ENCODE measurements around the gene PTPRD. TPM values are rescaled to one million over a fixed set of nuclear protein-coding genes. Genes with fewer than 3 reads are reported as not detected.

PTPRD gene
- total and polyA plus RNA-seq, 2 donors (not counting 1 experiment from before 2014, with no cell fraction given): not detected

- Histone ChIP-seq H4K20me1 (ENCODE audit: control insufficient read depth, insufficient read depth, low read length, poor library complexity, severe bottlenecking) (no peaks in the 10 kb centered on the region), H3K79me2 (ENCODE audit: control insufficient read depth, insufficient read depth, low read length) (no peaks in the 10 kb centered on the region), H3K4me1 (ENCODE audit: control insufficient read depth in 2 of 2, insufficient read depth in 2 of 2, low read length in 2 of 2) (no peaks in the 10 kb centered on the region), H3K4me2 (replicated peaks; ENCODE audit: low read depth, low read length, poor library complexity, severe bottlenecking) (no peak overlapping the region), H3K27me3 (replicated peaks in 1 of 4; ENCODE audit: control extremely low read depth in 1 of 4, control insufficient read depth in 3 of 4, insufficient read depth in 4 of 4, low read length in 3 of 4) (no peaks in the 10 kb centered on the region), H3K36me3 (replicated peaks in 1 of 2; ENCODE audit: control extremely low read depth in 1 of 2, control insufficient read depth in 1 of 2, extremely low read depth in 1 of 2, insufficient read depth in 2 of 2, low read length in 1 of 2) (no peaks in the 10 kb centered on the region), H3K27ac (ENCODE audit: low read length in 2 of 2) (no peak overlapping the region), H2AFZ (ENCODE audit: insufficient read depth, low read depth, low read length, poor library complexity, severe bottlenecking) (no peak overlapping the region), H3K9me3 (ENCODE audit: control extremely low read depth in 1 of 3, control insufficient read depth in 2 of 3, insufficient read depth in 1 of 3, low read length in 2 of 3) (peaks cover 0 to 10% (median 0%) of the 10 kb centered on the region in 3 donors), H3K9ac (ENCODE audit: low read length) (no peak overlapping the region), H3K4me3 (ENCODE audit: control extremely low read depth in 1 of 5, extremely low read depth in 1 of 5, insufficient read depth in 1 of 5, low read depth in 2 of 5, low read length in 4 of 5) (no peak overlapping the region)
- POLR2A ChIA-PET: no interaction called here
- ATAC-seq (ENCODE audit: low read depth): no peak
- no peaks in the 10 kb centered on the region for H3K27me3 Mint-ChIP-seq
- H3K27ac Mint-ChIP-seq: no peak overlapping the region
- H3K4me1 Mint-ChIP-seq: no peaks in the 10 kb centered on the region
- DNase-seq: no peak
- no peaks in the 10 kb centered on the region for H3K9me3 Mint-ChIP-seq (ENCODE audit: insufficient read depth)
- H3K4me3 Mint-ChIP-seq: no peak overlapping the region
- intact Hi-C loops (cut with micrococcal nuclease): no loop called here
- WGBS (ENCODE audit: insufficient coverage): 88% methylated on average over 2 of the region's 4 CpGs
- TF ChIP-seq CTCF (IDR thresholded peaks at IDR 0.05): no peak
- no peak for TF ChIP-seq EZH2 (IDR thresholded peaks at IDR 0.05; ENCODE audit: borderline replicate concordance, insufficient read depth, low read depth, low read length, poor library complexity, severe bottlenecking)
- CTCF ChIA-PET: no interaction called here
Measured at GRCh38 chr9:8600914-8601680, 2011.7 kb downstream of the PTPRD start.

DNA sequence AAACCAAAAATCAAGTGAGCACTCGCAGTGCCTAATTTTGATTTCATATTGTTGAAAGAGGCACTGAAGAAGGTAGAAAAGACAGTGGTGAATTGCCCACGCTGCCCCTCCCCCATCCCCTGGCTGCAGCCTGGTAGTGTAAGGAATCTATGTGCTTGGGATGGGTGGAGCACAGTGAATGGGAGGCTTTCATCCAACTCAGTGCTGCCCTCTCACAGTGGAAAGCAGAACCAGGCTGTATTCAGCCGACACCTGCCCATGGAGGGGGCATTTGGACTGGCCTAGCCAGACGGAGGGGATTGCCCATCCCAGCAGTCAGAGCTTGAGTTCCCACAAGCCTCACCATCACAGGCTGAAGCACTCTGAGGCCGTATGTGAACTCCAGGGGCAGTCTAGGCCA is 2012.9 kb downstream of the PTPRD start:
- POLR2A ChIA-PET: no interaction called here
- Histone ChIP-seq H3K4me3 (ENCODE audit: control extremely low read depth in 1 of 5, extremely low read depth in 1 of 5, insufficient read depth in 1 of 5, low read depth in 2 of 5, low read length in 4 of 5) (no peak overlapping the region), H3K9ac (ENCODE audit: low read length) (no peak overlapping the region), H3K4me2 (replicated peaks; ENCODE audit: low read depth, low read length, poor library complexity, severe bottlenecking) (no peak overlapping the region), H3K9me3 (ENCODE audit: control extremely low read depth in 1 of 3, control insufficient read depth in 2 of 3, insufficient read depth in 1 of 3, low read length in 2 of 3) (peaks cover 0 to 10% (median 0%) of the 10 kb centered on the region in 3 donors), H3K79me2 (ENCODE audit: control insufficient read depth, insufficient read depth, low read length) (no peaks in the 10 kb centered on the region), H3K27me3 (replicated peaks in 1 of 4; ENCODE audit: control extremely low read depth in 1 of 4, control insufficient read depth in 3 of 4, insufficient read depth in 4 of 4, low read length in 3 of 4) (no peaks in the 10 kb centered on the region), H3K36me3 (replicated peaks in 1 of 2; ENCODE audit: control extremely low read depth in 1 of 2, control insufficient read depth in 1 of 2, extremely low read depth in 1 of 2, insufficient read depth in 2 of 2, low read length in 1 of 2) (no peaks in the 10 kb centered on the region), H4K20me1 (ENCODE audit: control insufficient read depth, insufficient read depth, low read length, poor library complexity, severe bottlenecking) (no peaks in the 10 kb centered on the region), H3K4me1 (ENCODE audit: control insufficient read depth in 2 of 2, insufficient read depth in 2 of 2, low read length in 2 of 2) (no peaks in the 10 kb centered on the region), H3K27ac (ENCODE audit: low read length in 2 of 2) (no peak overlapping the region), H2AFZ (ENCODE audit: insufficient read depth, low read depth, low read length, poor library complexity, severe bottlenecking) (no peak overlapping the region)
- Mint-ChIP-seq H3K4me3 (no peak overlapping the region), H3K9me3 (ENCODE audit: insufficient read depth) (no peaks in the 10 kb centered on the region), H3K27ac (no peak overlapping the region), H3K4me1 (no peaks in the 10 kb centered on the region), H3K27me3 (no peaks in the 10 kb centered on the region)
- TF ChIP-seq EZH2 (IDR thresholded peaks at IDR 0.05; ENCODE audit: borderline replicate concordance, insufficient read depth, low read depth, low read length, poor library complexity, severe bottlenecking): no peak
- no peak for TF ChIP-seq CTCF (IDR thresholded peaks at IDR 0.05)
- 95% methylated on average over 5 of the region's 5 CpGs for WGBS (ENCODE audit: insufficient coverage)
- no peak for DNase-seq
- CTCF ChIA-PET: no interaction called here
- intact Hi-C loops (cut with micrococcal nuclease): no loop called here
- no peak for ATAC-seq (ENCODE audit: low read depth)

All from B cell (primary cell).